Measurements from ENCODE around the gene PRC1.
"Not testable (repeated sequence)": the region's sequence is repeated elsewhere in the genome, so short reads cannot be mapped to it uniquely, and the experiment has no call there.

Gene PRC1

DNA sequence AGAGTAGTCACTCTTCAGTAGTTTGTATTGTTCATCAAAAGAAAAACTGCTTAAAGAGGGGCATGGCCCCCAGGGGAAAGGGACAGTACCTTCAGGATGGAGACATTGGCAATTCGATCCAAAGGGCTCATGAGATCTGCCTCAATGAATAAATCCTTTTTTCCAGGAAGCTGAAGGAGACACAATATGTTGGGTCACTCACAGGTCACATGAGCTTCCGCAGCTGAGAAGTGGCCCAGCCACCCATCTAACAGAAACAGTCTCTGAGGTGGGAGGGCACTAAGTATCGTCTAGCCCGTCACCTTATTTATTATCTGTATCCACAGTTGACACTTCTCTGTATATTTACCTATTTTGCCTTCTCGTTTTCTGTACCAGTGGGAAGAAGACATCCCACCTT is 23.4 kb upstream of the PRC1 start:
- in situ Hi-C loops (cut with MboI; ENCODE audit: low pct_unique_long_range_greater_than_20kb, low sequenced_read_pairs, unreplicated experiment), result no loop called here
- DNase-seq (ENCODE audit: low spot score), result no peak
- TF ChIP-seq, protein P1, sequence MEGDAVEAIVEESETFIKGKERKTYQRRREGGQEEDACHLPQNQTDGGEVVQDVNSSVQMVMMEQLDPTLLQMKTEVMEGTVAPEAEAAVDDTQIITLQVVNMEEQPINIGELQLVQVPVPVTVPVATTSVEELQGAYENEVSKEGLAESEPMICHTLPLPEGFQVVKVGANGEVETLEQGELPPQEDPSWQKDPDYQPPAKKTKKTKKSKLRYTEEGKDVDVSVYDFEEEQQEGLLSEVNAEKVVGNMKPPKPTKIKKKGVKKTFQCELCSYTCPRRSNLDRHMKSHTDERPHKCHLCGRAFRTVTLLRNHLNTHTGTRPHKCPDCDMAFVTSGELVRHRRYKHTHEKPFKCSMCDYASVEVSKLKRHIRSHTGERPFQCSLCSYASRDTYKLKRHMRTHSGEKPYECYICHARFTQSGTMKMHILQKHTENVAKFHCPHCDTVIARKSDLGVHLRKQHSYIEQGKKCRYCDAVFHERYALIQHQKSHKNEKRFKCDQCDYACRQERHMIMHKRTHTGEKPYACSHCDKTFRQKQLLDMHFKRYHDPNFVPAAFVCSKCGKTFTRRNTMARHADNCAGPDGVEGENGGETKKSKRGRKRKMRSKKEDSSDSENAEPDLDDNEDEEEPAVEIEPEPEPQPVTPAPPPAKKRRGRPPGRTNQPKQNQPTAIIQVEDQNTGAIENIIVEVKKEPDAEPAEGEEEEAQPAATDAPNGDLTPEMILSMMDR (IDR thresholded peaks at IDR 0.05; ENCODE audit: extremely low read depth, insufficient read depth, missing control alignments), result no peak

DNA sequence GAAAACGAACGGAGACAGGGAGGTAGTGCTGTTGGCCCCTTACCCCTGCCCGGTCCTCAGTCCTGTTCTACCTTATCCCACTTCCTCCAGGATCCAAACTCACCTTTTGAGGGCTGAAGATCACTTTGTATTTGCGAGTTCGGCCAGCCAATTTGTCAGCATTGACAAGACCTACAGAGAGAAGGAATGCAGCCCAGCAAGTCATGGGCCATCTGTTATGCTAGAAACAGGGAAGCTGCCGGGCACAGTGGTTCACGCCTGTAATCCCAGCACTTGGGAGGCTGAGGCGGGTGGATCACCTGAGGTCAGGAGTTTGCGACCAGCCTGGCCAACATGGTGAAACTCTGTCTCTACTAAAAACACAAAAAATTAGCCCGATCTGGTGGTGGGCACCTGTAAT is 19.4 kb upstream of the PRC1 start:
- in situ Hi-C loops (cut with MboI; ENCODE audit: low pct_unique_long_range_greater_than_20kb, low sequenced_read_pairs, unreplicated experiment); DNase-seq (ENCODE audit: low spot score): not testable (repeated sequence)

GRCh38 chr15:91007266-91007665 is 12.9 kb upstream of the PRC1 start:
- in situ Hi-C loops (cut with MboI; ENCODE audit: low pct_unique_long_range_greater_than_20kb, low sequenced_read_pairs, unreplicated experiment), result no loop called here
- TF ChIP-seq, protein P1 (IDR thresholded peaks at IDR 0.05; ENCODE audit: extremely low read depth, insufficient read depth, missing control alignments), result no peak
- no peak for DNase-seq (ENCODE audit: low spot score)

DNA sequence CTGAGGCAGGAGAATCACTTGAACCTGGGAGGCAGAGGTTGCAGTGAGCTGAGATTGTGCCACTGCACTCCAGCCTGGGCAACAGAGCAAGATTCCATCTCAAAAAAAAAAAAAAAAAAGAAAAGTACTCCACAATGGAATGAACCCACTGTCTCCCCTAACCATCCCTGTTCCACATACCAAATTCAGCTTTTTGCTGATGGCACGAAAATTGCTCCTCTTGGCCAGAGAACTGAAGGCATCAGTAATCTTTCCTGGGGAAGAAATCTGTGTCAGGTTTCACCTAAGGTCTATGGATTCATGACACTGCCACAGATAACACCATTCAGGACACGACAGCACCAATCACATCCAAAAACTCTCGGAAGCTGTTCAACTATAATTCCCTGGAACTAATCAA is 6.9 kb upstream of the PRC1 start:
- no peak for DNase-seq (ENCODE audit: low spot score)
- in situ Hi-C loops (cut with MboI; ENCODE audit: low pct_unique_long_range_greater_than_20kb, low sequenced_read_pairs, unreplicated experiment), result no loop called here

GRCh38 chr15:90998737-90999136 is 4.4 kb upstream of the PRC1 start:
- DNase-seq (ENCODE audit: low spot score), result no peak
- TF ChIP-seq, protein P1 (IDR thresholded peaks at IDR 0.05; ENCODE audit: extremely low read depth, insufficient read depth, missing control alignments), result no peak
- in situ Hi-C loops (cut with MboI; ENCODE audit: low pct_unique_long_range_greater_than_20kb, low sequenced_read_pairs, unreplicated experiment), result no loop called here

More for the DNA sequence above, 6.9 kb upstream of the PRC1 start:
- TF ChIP-seq, protein P1 (IDR thresholded peaks at IDR 0.05; ENCODE audit: extremely low read depth, insufficient read depth, missing control alignments), result no peak

GRCh38 chr15:90994059-90994416 is 297 bp downstream of the PRC1 start:
- in situ Hi-C loops (cut with MboI; ENCODE audit: low pct_unique_long_range_greater_than_20kb, low sequenced_read_pairs, unreplicated experiment), result no loop called here

DNA sequence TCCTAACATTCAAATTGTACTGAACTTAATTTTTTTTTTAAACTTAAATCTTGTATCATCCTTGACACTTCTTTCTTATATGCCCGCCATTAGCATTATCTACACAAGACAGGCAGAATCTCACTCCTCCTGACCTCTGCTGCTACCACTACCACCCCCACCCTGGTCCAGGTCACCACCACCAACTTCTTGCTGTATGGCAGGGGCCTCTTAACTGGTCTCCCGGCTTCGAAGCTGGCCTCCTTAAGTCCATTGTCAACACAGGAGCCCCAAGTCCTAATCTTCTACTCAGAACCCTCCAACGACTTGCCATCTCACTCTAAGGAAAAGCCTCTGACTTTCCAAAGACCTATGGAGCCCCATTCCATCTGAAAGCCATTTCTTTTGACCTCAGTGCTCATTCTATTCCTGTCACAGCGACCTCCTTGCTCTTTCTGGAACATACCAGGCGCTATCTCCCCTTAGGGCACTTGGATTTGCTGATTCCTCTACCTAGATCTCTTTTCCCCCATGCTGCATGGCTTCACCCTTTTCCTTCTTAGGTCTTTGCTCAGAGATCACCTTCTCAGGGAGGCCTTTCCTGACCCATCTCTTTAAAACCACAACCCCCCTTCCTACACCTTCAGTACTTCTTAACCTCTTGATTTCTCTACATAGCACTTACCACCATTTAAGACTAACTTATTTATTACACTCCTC is 2.6 kb downstream of the PRC1 start:
- DNase-seq (ENCODE audit: low spot score), result no peak
- in situ Hi-C loops (cut with MboI; ENCODE audit: low pct_unique_long_range_greater_than_20kb, low sequenced_read_pairs, unreplicated experiment), result no loop called here
- TF ChIP-seq, protein P1 (IDR thresholded peaks at IDR 0.05; ENCODE audit: extremely low read depth, insufficient read depth, missing control alignments), result no peak

More at GRCh38 chr15:90994059-90994416, 297 bp downstream of the PRC1 start:
- TF ChIP-seq, protein P1 (IDR thresholded peaks at IDR 0.05; ENCODE audit: extremely low read depth, insufficient read depth, missing control alignments), result no peak
- DNase-seq (ENCODE audit: low spot score), result peak; percentile 38

Measured in GM13977 (cell line).